Thoracic aorta (tissue), 2 donors: ENCODE data around the gene ZC3H14. TPM values are rescaled to one million over a fixed set of nuclear protein-coding genes. Genes with fewer than 3 reads are reported as not detected.
A peak's percentile ranks its signal among the peaks of the same experiment; 100 is the strongest.

Experiments
- ATAC-seq: fragments of 150-250 bp; one replicate; pipeline ENCODE4 v1.8.0; 2017; ENCODE audit warnings: low read depth; ENCODE audit not compliant: insufficient number of reproducible peaks, low FRiP score
- DNase-seq: peaks from one replicate; pipeline ENCODE4 v3.0.0-alpha.2; 2020; ENCODE audit warnings: low spot score
- H3K27ac ChIP-seq, 2 donors: fragments of 200-600 bp; sonication (generic); 1 replicate in 1 of 2; 2 replicates in 1 of 2; pipeline ENCODE4 v1.5.1; 2016; ENCODE audit warnings: mild to moderate bottlenecking in 2 of 2, moderate library complexity in 2 of 2
- H3K27me3 ChIP-seq: fragments of 200-600 bp; sonication (generic); replicated peaks from 2 replicates; pipeline ENCODE4 v1.6.0; 2016; ENCODE audit warnings: mild to moderate bottlenecking; ENCODE audit not compliant: insufficient read depth
- H3K36me3 ChIP-seq: fragments of 200-600 bp; sonication (generic); one replicate; pipeline ENCODE4 v1.5.1; 2016
- H3K4me1 ChIP-seq, 2 donors: fragments of 200-600 bp; sonication (generic); 1 replicate in 1 of 2; 2 replicates in 1 of 2; pipeline versions ENCODE4 v1.5.1 to v1.6.0; 2016; ENCODE audit warnings: low read depth in 2 of 2, mild to moderate bottlenecking in 1 of 2; ENCODE audit not compliant: control insufficient read depth in 1 of 2
- H3K4me3 ChIP-seq: fragments of 200-600 bp; sonication (generic); 2 replicates; pipeline ENCODE4 v1.5.1; 2016; ENCODE audit warnings: mild to moderate bottlenecking
- H3K9me3 ChIP-seq: fragments of 200-600 bp; sonication (generic); 2 replicates; pipeline ENCODE4 v1.5.1; 2016
- total RNA-seq, 2 donors: library from RNA; depleted of rRNA; stranded (reverse); fragments of >200 nt; gene quantifications; one replicate each; pipeline versions ENCODE4 v1.1.0 to v1.2.3, GENCODE V29; 2016
- TF ChIP-seq, protein P1 (sequence below): fragments of 200-600 bp; sonication (generic); IDR thresholded peaks from one replicate; pipeline ENCODE4 v1.5.1; 2019; ENCODE audit warnings: antibody characterized with exemption

ZC3H14 gene
- total RNA-seq, 2 donors from 2014 or later = 47.7 to 82.9 TPM

DNA sequence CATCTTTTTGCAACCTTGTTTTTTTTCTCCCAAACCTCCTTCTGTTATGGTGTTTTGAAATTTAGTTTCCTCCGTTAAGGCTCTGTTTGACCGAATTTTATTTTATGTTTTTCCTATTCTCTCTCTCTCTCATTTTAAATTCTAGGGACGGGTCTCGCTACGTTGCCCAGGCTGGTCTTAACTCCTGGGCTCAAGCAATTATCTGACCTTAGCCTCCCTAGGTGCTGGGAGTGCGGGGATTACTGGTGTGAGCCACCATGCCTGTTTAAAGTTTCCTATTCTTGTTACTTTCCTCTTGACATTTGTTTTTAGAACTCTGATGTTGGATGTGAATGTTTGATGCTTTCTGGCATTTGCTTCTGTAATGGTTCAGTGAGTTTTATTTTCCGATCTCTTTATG is 1.0 kb downstream of the ZC3H14 start:
- H3K27me3 ChIP-seq = no peaks in the 10 kb centered on the region
- H3K9me3 ChIP-seq = no peaks in the 10 kb centered on the region
- H3K27ac ChIP-seq = peak overlapping the region in 1 of 2 donors; percentile 88
- TF ChIP-seq, protein P1, sequence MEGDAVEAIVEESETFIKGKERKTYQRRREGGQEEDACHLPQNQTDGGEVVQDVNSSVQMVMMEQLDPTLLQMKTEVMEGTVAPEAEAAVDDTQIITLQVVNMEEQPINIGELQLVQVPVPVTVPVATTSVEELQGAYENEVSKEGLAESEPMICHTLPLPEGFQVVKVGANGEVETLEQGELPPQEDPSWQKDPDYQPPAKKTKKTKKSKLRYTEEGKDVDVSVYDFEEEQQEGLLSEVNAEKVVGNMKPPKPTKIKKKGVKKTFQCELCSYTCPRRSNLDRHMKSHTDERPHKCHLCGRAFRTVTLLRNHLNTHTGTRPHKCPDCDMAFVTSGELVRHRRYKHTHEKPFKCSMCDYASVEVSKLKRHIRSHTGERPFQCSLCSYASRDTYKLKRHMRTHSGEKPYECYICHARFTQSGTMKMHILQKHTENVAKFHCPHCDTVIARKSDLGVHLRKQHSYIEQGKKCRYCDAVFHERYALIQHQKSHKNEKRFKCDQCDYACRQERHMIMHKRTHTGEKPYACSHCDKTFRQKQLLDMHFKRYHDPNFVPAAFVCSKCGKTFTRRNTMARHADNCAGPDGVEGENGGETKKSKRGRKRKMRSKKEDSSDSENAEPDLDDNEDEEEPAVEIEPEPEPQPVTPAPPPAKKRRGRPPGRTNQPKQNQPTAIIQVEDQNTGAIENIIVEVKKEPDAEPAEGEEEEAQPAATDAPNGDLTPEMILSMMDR = no peak
- DNase-seq = no peak
- H3K4me1 ChIP-seq = peaks cover 7 to 22% of the 10 kb centered on the region in 2 donors
- ATAC-seq = no peak
- H3K36me3 ChIP-seq = peaks cover 10% of the 10 kb centered on the region
- H3K4me3 ChIP-seq = peak overlapping the region; percentile 98

DNA sequence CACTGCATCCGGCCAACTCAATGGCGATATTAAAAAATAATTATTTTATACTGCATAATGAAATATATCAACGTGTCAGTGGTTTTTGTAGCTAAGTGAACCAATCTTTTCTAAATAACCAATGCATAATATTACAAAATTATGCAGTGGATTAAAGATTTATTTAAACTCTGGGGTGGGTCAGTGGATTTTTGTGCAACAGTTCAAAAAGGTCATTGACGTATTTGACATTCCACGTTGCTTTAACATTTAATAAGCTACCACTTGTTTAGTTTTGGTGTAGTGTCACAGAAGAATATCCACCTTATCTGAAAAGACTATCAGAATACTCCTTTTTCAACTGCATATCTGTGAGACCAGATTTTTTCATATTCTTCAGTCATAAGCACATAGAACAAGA is 2.6 kb downstream of the ZC3H14 start:
- Histone ChIP-seq H3K27me3 (no peaks in the 10 kb centered on the region), H3K27ac (no peak overlapping the region), H3K4me1 (peaks cover 7 to 22% of the 10 kb centered on the region in 2 donors), H3K36me3 (peaks cover 22% of the 10 kb centered on the region), H3K4me3 (no peak overlapping the region), H3K9me3 (no peaks in the 10 kb centered on the region)
- no peak for DNase-seq
- TF ChIP-seq, protein P1 = no peak
- ATAC-seq = no peak

DNA sequence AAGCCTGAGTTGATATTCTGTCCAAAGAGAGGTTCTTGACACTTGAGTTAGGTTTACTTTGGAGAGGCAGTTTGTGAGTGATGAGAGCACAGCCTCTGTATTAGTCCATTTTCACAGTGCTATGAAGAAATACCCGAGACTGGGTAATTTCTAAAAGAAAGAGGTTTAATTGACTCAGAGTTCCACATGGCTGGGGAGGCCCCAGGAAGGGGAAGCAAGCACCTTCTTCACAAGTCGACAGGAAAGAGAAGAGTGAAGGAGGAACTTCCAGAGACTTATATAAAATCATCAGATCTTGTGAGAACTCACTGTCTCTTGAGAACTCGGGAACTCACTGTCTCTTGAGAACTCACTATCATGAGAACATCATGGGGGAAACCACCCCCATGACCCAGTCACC is 5.4 kb downstream of the ZC3H14 start:
- Histone ChIP-seq H3K9me3 (no peaks in the 10 kb centered on the region), H3K4me3 (no peak overlapping the region), H3K4me1 (peaks cover 7 to 16% of the 10 kb centered on the region in 2 donors), H3K27ac (no peak overlapping the region), H3K36me3 (peaks cover 35% of the 10 kb centered on the region), H3K27me3 (no peaks in the 10 kb centered on the region)
- ATAC-seq = no peak
- TF ChIP-seq, protein P1 = no peak
- no peak for DNase-seq

DNA sequence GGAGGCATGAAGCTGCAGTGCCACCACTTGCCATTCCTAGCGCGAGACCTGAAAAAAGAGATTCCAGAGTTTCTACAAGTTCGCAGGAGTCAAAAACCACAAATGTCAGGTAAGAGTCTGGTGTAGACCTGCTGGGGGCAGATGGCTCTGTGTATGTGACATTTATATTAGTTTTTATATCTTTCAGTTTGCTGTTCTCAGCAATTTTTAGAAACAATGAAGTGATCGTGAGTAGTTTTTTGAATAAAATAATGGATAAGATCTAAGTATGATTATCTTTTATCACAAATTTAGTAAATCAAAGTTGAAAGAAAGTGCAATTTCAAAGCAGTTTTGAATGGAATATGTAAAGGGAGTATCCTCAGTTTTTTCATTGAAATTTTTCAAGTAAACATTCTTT is 9.3 kb downstream of the ZC3H14 start:
- TF ChIP-seq, protein P1 = no peak
- Histone ChIP-seq H3K36me3 (peaks cover 69% of the 10 kb centered on the region), H3K4me1 (no peaks in the 10 kb centered on the region), H3K9me3 (no peaks in the 10 kb centered on the region), H3K27ac (no peak overlapping the region), H3K27me3 (no peaks in the 10 kb centered on the region), H3K4me3 (no peak overlapping the region)
- no peak for DNase-seq
- ATAC-seq = no peak

DNA sequence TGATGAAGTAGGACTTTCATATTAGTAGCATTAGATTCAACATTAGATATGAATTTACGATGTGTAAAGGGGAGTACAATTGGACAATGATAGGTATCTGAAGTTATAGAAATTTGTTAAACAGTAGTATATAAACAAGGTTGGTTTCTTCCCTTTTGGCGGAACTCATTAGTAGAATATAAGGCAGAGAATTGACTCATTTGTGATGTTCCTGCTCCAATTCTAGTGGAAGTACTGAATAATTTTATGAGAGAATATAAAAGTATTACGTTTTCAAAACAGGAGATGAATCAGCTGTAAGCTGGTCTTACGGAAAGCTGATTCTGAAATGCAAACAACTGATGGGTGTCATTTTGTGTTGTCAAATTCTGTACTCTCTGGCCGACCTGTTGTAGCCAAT is 13.4 kb downstream of the ZC3H14 start:
- TF ChIP-seq, protein P1 = no peak
- no peaks in the 10 kb centered on the region for H3K9me3 ChIP-seq
- no peaks in the 10 kb centered on the region for H3K27me3 ChIP-seq
- ATAC-seq (no peak), DNase-seq (no peak)
- peaks cover 66% of the 10 kb centered on the region for H3K36me3 ChIP-seq
- no peak overlapping the region for H3K4me3 ChIP-seq
- no peaks in the 10 kb centered on the region for H3K4me1 ChIP-seq
- no peak overlapping the region for H3K27ac ChIP-seq
